ENCODE data around the gene NPHP1. TPM values are rescaled to one million over a fixed set of nuclear protein-coding genes. Genes with fewer than 3 reads are reported as not detected.
"Not testable (repeated sequence)": the region's sequence is repeated elsewhere in the genome, so short reads cannot be mapped to it uniquely, and the experiment has no call there.

The NPHP1 gene
- total RNA-seq, 2 donors from 2014 or later: 8.4 to 10.6 TPM

DNA sequence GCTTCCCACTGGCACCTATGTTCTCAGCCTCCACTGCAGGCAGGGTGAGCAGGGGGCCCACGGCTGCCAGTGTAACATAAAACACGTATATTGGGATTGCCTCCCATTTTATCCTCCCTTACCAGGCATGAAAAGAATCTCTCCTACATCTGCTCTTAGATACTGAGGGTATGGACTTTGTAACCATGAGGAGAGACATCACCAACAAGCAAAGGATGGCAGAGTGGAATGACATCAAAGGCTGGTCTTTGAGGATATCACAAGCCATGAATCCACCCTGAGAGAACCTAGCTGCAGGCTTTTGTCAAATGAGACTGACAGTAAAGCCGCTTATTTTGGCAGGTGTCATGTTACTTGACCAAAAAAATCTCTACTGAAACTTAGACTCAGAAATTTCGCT is 7.4 kb downstream of the NPHP1 start:
- H3K36me3 Mint-ChIP-seq (ENCODE audit: low read depth): peaks cover 3% of the 10 kb centered on the region
- peaks cover 3% of the 10 kb centered on the region for H3K9me3 Mint-ChIP-seq
- H3K4me1 Mint-ChIP-seq: no peaks in the 10 kb centered on the region
- TF ChIP-seq, protein P1, sequence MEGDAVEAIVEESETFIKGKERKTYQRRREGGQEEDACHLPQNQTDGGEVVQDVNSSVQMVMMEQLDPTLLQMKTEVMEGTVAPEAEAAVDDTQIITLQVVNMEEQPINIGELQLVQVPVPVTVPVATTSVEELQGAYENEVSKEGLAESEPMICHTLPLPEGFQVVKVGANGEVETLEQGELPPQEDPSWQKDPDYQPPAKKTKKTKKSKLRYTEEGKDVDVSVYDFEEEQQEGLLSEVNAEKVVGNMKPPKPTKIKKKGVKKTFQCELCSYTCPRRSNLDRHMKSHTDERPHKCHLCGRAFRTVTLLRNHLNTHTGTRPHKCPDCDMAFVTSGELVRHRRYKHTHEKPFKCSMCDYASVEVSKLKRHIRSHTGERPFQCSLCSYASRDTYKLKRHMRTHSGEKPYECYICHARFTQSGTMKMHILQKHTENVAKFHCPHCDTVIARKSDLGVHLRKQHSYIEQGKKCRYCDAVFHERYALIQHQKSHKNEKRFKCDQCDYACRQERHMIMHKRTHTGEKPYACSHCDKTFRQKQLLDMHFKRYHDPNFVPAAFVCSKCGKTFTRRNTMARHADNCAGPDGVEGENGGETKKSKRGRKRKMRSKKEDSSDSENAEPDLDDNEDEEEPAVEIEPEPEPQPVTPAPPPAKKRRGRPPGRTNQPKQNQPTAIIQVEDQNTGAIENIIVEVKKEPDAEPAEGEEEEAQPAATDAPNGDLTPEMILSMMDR (conservative IDR thresholded peaks at IDR 0.05): no peak
- H3K27ac ChIP-seq (ENCODE audit: low read depth, low read length): no peak overlapping the region
- no peak for DNase-seq
- H3K4me1 ChIP-seq (ENCODE audit: control insufficient read depth, insufficient read depth, low read length): no peaks in the 10 kb centered on the region
- no peaks in the 10 kb centered on the region for H3K36me3 ChIP-seq (ENCODE audit: control insufficient read depth, insufficient read depth, low read length)
- H3K27ac Mint-ChIP-seq: no peak overlapping the region
- H3K27me3 ChIP-seq (ENCODE audit: control insufficient read depth, insufficient read depth, low read length, poor library complexity, severe bottlenecking): no peaks in the 10 kb centered on the region
- peaks cover 6% of the 10 kb centered on the region for H3K27me3 Mint-ChIP-seq (ENCODE audit: insufficient read depth)
- 75 to 89% methylated on average over 2 to 4 of the region's 4 CpGs for WGBS, 2 experiments (ENCODE audit: insufficient coverage in 1 of 2, insufficient read length in 1 of 2)
- no peak overlapping the region for H3K4me3 ChIP-seq (ENCODE audit: low read length)
- no peak overlapping the region for H3K4me3 Mint-ChIP-seq
- H3K9ac ChIP-seq (ENCODE audit: extremely low read depth, low read length, poor library complexity, severe bottlenecking): no peak overlapping the region
- no peaks in the 10 kb centered on the region for H3K9me3 ChIP-seq (ENCODE audit: control insufficient read depth, low read length)

DNA sequence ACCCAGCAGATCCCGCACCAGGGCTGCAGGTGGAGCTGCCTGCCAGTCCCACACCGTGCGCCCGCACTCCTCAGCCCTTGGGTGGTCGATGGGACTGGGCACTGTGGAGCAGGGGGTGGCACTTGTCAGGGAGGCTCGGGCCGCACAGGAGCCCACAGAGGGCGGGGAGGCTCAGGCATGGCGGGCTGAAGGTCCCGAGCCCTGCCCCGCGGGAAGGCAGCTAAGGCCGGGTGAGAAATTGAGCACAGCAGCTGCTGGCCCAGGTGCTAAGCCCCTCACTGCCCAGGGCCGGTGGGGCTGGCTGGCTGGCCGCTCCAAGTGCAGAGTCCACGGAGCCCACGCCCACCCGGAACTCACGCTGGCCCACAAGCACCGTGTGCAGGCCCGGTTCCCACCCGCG is 14.6 kb downstream of the NPHP1 start:
- DNase-seq; H3K27ac Mint-ChIP-seq; H3K4me1 ChIP-seq (ENCODE audit: control insufficient read depth, insufficient read depth, low read length); H3K27ac ChIP-seq (ENCODE audit: low read depth, low read length); H3K27me3 Mint-ChIP-seq (ENCODE audit: insufficient read depth); H3K36me3 ChIP-seq (ENCODE audit: control insufficient read depth, insufficient read depth, low read length); H3K27me3 ChIP-seq (ENCODE audit: control insufficient read depth, insufficient read depth, low read length, poor library complexity, severe bottlenecking); H3K4me3 ChIP-seq (ENCODE audit: low read length); H3K4me3 Mint-ChIP-seq; H3K9ac ChIP-seq (ENCODE audit: extremely low read depth, low read length, poor library complexity, severe bottlenecking); H3K4me1 Mint-ChIP-seq: not testable (repeated sequence)
- peaks cover 41% of the 10 kb centered on the region for H3K36me3 Mint-ChIP-seq (ENCODE audit: low read depth)
- H3K9me3 Mint-ChIP-seq: peaks cover 50% of the 10 kb centered on the region
- H3K9me3 ChIP-seq (ENCODE audit: control insufficient read depth, low read length): peaks cover 19% of the 10 kb centered on the region
- 90 to 95% methylated on average over 2 to 23 of the region's 23 CpGs for WGBS, 2 experiments (ENCODE audit: insufficient coverage in 1 of 2, insufficient read length in 1 of 2)

DNA sequence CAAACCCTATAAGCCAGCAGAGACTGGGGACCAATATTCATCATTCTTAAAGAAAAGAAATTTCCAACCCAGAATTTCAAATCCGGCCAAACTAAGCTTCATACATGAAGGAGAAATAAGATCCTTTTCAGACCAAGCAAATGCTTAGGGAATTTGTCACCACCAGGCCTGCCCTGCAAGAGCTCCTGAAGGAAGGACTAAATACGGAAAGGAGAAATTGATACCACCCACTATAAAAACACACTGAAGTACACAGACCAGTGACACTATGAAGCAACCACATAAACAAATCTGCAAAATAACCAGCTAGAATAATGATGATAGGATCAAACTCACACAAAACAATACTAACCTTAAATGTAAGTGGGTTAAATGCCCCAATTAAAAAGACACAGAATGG is 22.4 kb downstream of the NPHP1 start:
- Histone ChIP-seq H3K27me3 (ENCODE audit: control insufficient read depth, insufficient read depth, low read length, poor library complexity, severe bottlenecking) (no peaks in the 10 kb centered on the region), H3K4me3 (ENCODE audit: low read length) (no peak overlapping the region), H3K9ac (ENCODE audit: extremely low read depth, low read length, poor library complexity, severe bottlenecking) (no peak overlapping the region), H3K9me3 (ENCODE audit: control insufficient read depth, low read length) (peaks cover 35% of the 10 kb centered on the region), H3K36me3 (ENCODE audit: control insufficient read depth, insufficient read depth, low read length) (no peaks in the 10 kb centered on the region), H3K27ac (ENCODE audit: low read depth, low read length) (no peak overlapping the region), H3K4me1 (ENCODE audit: control insufficient read depth, insufficient read depth, low read length) (no peaks in the 10 kb centered on the region)
- DNase-seq: no peak
- WGBS, 2 experiments (ENCODE audit: insufficient coverage in 1 of 2, insufficient read length in 1 of 2): 85% methylated on average over 2 of the region's 2 CpGs; no CpG with 5 or more reads in 1 of the 2 experiments
- TF ChIP-seq, protein P1 (conservative IDR thresholded peaks at IDR 0.05): no peak
- H3K4me3 Mint-ChIP-seq: no peak overlapping the region
- peaks cover 47% of the 10 kb centered on the region for H3K9me3 Mint-ChIP-seq
- no peak overlapping the region for H3K27ac Mint-ChIP-seq
- peaks cover 10% of the 10 kb centered on the region for H3K27me3 Mint-ChIP-seq (ENCODE audit: insufficient read depth)
- peaks cover 24% of the 10 kb centered on the region for H3K36me3 Mint-ChIP-seq (ENCODE audit: low read depth)
- no peaks in the 10 kb centered on the region for H3K4me1 Mint-ChIP-seq

DNA sequence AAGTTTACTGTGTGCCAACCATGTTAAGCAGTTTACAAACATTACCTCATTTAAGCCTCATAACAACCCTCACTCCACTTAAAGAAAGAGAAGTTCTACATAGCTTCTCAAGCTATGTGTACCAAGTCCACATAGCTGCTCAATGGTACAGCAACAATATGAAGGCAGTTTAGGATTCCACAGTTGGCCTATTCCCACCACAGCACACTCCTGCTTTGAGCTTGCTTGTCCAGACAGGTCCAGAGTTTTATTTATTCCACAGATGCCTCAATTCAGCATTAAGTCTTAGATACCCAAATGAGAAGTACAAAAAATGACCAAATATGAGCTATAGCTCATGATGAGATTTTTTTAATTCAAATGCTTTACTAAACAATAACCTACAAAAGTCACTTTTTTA is 24.8 kb downstream of the NPHP1 start:
- no peaks in the 10 kb centered on the region for H3K36me3 ChIP-seq (ENCODE audit: control insufficient read depth, insufficient read depth, low read length)
- peaks cover 18% of the 10 kb centered on the region for H3K36me3 Mint-ChIP-seq (ENCODE audit: low read depth)
- no peaks in the 10 kb centered on the region for H3K4me1 ChIP-seq (ENCODE audit: control insufficient read depth, insufficient read depth, low read length)
- H3K4me3 Mint-ChIP-seq: no peak overlapping the region
- H3K27me3 ChIP-seq (ENCODE audit: control insufficient read depth, insufficient read depth, low read length, poor library complexity, severe bottlenecking): no peaks in the 10 kb centered on the region
- peaks cover 10% of the 10 kb centered on the region for H3K27me3 Mint-ChIP-seq (ENCODE audit: insufficient read depth)
- H3K9me3 ChIP-seq (ENCODE audit: control insufficient read depth, low read length): peaks cover 32% of the 10 kb centered on the region
- H3K9ac ChIP-seq (ENCODE audit: extremely low read depth, low read length, poor library complexity, severe bottlenecking): no peak overlapping the region
- H3K27ac ChIP-seq (ENCODE audit: low read depth, low read length): no peak overlapping the region
- no peaks in the 10 kb centered on the region for H3K4me1 Mint-ChIP-seq
- no peak overlapping the region for H3K27ac Mint-ChIP-seq
- no peak overlapping the region for H3K4me3 ChIP-seq (ENCODE audit: low read length)
- H3K9me3 Mint-ChIP-seq: peaks cover 33% of the 10 kb centered on the region
- DNase-seq: no peak
- TF ChIP-seq, protein P1 (conservative IDR thresholded peaks at IDR 0.05): no peak
